HTERT RPE-1 (cell line): ENCODE results near the gene ZBTB38.

Experiments
- in situ Hi-C: fragments of 300-500 bp; cut with MboI; formaldehyde crosslinking; loops from 4 replicates; pipeline ENCODE4 v1.14.3; 2020; ENCODE audit warnings: low sequenced_read_pairs

ZBTB38 gene

GRCh38 chr3:141367038-141367730 is 1.1 kb upstream of the ZBTB38 start:
- in situ Hi-C loops, result no loop called here

GRCh38 chr3:141368925-141369794 is 856 bp downstream of the ZBTB38 start:
- in situ Hi-C loops, result no loop called here

GRCh38 chr3:141370065-141370533 is 1.8 kb downstream of the ZBTB38 start:
- in situ Hi-C loops, result no loop called here

- in situ Hi-C loops, result no loop called here
Observed at GRCh38 chr3:141371882-141372281, 3.6 kb downstream of the ZBTB38 start.

- in situ Hi-C loops, result no loop called here
Observed at GRCh38 chr3:141372656-141373055, 4.4 kb downstream of the ZBTB38 start.

- in situ Hi-C loops, result no loop called here
Observed at GRCh38 chr3:141373232-141373631, 4.9 kb downstream of the ZBTB38 start.

- in situ Hi-C loops, result no loop called here
Observed at GRCh38 chr3:141373768-141374526, 5.6 kb downstream of the ZBTB38 start.

GRCh38 chr3:141375381-141376301 is 7.3 kb downstream of the ZBTB38 start:
- in situ Hi-C loops, result no loop called here

- in situ Hi-C loops, result no loop called here
Observed at GRCh38 chr3:141377377-141377776, 9.1 kb downstream of the ZBTB38 start.

GRCh38 chr3:141378556-141378955 is 10.3 kb downstream of the ZBTB38 start:
- in situ Hi-C loops, result no loop called here

GRCh38 chr3:141379250-141379966 is 11.1 kb downstream of the ZBTB38 start:
- in situ Hi-C loops, result no loop called here

GRCh38 chr3:141380279-141380678 is 12.0 kb downstream of the ZBTB38 start:
- in situ Hi-C loops, result no loop called here

GRCh38 chr3:141380987-141381386 is 12.7 kb downstream of the ZBTB38 start:
- in situ Hi-C loops, result no loop called here

GRCh38 chr3:141382571-141382970 is 14.3 kb downstream of the ZBTB38 start:
- in situ Hi-C loops, result no loop called here

- in situ Hi-C loops, result no loop called here
Observed at GRCh38 chr3:141383555-141384129, 15.3 kb downstream of the ZBTB38 start.

GRCh38 chr3:141384157-141384556 is 15.9 kb downstream of the ZBTB38 start:
- in situ Hi-C loops, result no loop called here

GRCh38 chr3:141384575-141384974 is 16.3 kb downstream of the ZBTB38 start:
- in situ Hi-C loops, result no loop called here

- in situ Hi-C loops, result no loop called here
Observed at GRCh38 chr3:141385406-141386125, 17.3 kb downstream of the ZBTB38 start.

- in situ Hi-C loops, result no loop called here
Observed at GRCh38 chr3:141386126-141386488, 17.8 kb downstream of the ZBTB38 start.
